Ovary (tissue), 10 donors: ENCODE results near the gene SFTPA1. TPM values are rescaled to one million over a fixed set of nuclear protein-coding genes. Genes with fewer than 3 reads are reported as not detected.
"Not testable (repeated sequence)": the region's sequence is repeated elsewhere in the genome, so short reads cannot be mapped to it uniquely, and the experiment has no call there.

ENCODE experiments used
- DNase-seq, 5 donors: peaks; one replicate each; pipeline ENCODE4 v3.0.0-alpha.2; 2019 to 2020
- H3K27ac ChIP-seq, 2 donors: fragments of 200-600 bp; one replicate each; pipeline versions ENCODE4 v1.5.1 to v1.8.0; 2019 to 2022
- H3K27me3 ChIP-seq: fragments of 200-600 bp; one replicate; pipeline ENCODE4 v1.8.0; 2022
- H3K36me3 ChIP-seq: fragments of 200-600 bp; sonication (generic); one replicate; pipeline ENCODE4 v1.5.1; 2019
- H3K4me1 ChIP-seq: one replicate; pipeline ENCODE4 v1.8.1; 2013; ENCODE audit warnings: mild to moderate bottlenecking, moderate library complexity; ENCODE audit not compliant: insufficient read depth
- H3K4me3 ChIP-seq: fragments of 200-600 bp; sonication (generic); one replicate; pipeline ENCODE4 v1.5.1; 2017
- H3K9me3 ChIP-seq, 2 donors: fragments of 200-600 bp in 1 of 2; sonication (generic) in 1 of 2; one replicate each; pipeline versions ENCODE4 v1.5.1 to v1.8.1; 2013 to 2019; ENCODE audit warnings: mild to moderate bottlenecking in 1 of 2, moderate library complexity in 1 of 2
- EP300 ChIP-seq: sonication (generic); formaldehyde crosslinking; IDR thresholded peaks from one replicate; pipeline ENCODE4 v1.6.1; 2017; ENCODE audit warnings: antibody characterized with exemption
- POLR2A ChIP-seq: fragments of 450-650 bp; IDR thresholded peaks from one replicate; pipeline ENCODE4 v1.6.1; 2017; ENCODE audit warnings: antibody characterized with exemption, mild to moderate bottlenecking, moderate library complexity
- WGBS, 3 donors: extraction: QIAGEN DNeasy Blood & Tissue Kit in 1 of 3; methylation state at CpG; one replicate each; pipeline versions ENCODE4 v1.1.5 to v1.1.7; 2013 to 2017; 5-methylcytosine and 5-hydroxymethylcytosine counted together
- intact Hi-C, 4 donors: fragments of 100-400 bp; cut with DNase I; formaldehyde crosslinking; loops; one replicate each; pipeline versions ENCODE4 v1.11.0 to v1.15.1; 2022 to 2023
- long read RNA-seq, 3 donors: library from polyadenylated mRNA in 2 of 3; unstranded in 2 of 3; transcript quantifications; one replicate each; pipeline ENCODE4 v2.0.0 and lab custom pipeline, GENCODE V29; 2021 to 2026
- polyA plus RNA-seq, 2 donors: library from polyadenylated mRNA; stranded (reverse); fragments of 200-250 nt in 1 of 2; fragments of 350-450 nt in 1 of 2; fragmentation: Illumina TruSeq in 1 of 2; extraction: RNeasy Lipid Tissue Mini Kit (QIAGEN cat#74804) in 1 of 2; gene quantifications; one replicate each; pipeline ENCODE4 v1.2.3, GENCODE V29; 2013 to 2014
- total RNA-seq, 7 donors: library from RNA; depleted of rRNA in 2 of 7; stranded (reverse); fragments of >200 nt in 2 of 7; fragmentation: NEBNext Ultra II Directional in 3 of 7; extraction: Animal tissue kit (Norgen Biotek cat#: 25700) in 3 of 7; gene quantifications; one replicate each; pipeline versions ENCODE4 v1.1.0 to v1.2.4, GENCODE V29; 2016 to 2023
- TF ChIP-seq, protein P1 (sequence below), 3 donors: fragments of 450-650 bp in 2 of 3; fragments of 200-600 bp in 1 of 3; IDR thresholded peaks; one replicate each; pipeline versions ENCODE4 v1.5.1 to v1.8.0; 2016 to 2022; ENCODE audit warnings: antibody characterized with exemption in 3 of 3, mild to moderate bottlenecking in 1 of 3
- donor health status: DM: no; HTN: no; CAD: no; lungs with moderate emphysema.
- donor health status: DM: no; HTN: no; CAD: no.
- donor health status: Bipolar disorder and iron deficiency.
- donor health status: DM: yes; HTN: yes; CAD: no.
- donor health status: DM: no; HTN: no; CAD: no.
- donor health status: DM: yes; HTN: yes; CAD: no.

SFTPA1 gene
- total RNA-seq, result 1 to 10 TPM in 2 of 7 donors, under 1 TPM in 3, not detected in 2; 0.40 to 6.6 (median 0.65) TPM
- polyA plus RNA-seq, result under 1 TPM in 1 of 2 donors, not detected in 1; 0.10 TPM
- long read RNA-seq, donor 1, result 0 reads
- long read RNA-seq, donor 2, result 0 reads
- long read RNA-seq, donor 3, result 0 reads

DNA sequence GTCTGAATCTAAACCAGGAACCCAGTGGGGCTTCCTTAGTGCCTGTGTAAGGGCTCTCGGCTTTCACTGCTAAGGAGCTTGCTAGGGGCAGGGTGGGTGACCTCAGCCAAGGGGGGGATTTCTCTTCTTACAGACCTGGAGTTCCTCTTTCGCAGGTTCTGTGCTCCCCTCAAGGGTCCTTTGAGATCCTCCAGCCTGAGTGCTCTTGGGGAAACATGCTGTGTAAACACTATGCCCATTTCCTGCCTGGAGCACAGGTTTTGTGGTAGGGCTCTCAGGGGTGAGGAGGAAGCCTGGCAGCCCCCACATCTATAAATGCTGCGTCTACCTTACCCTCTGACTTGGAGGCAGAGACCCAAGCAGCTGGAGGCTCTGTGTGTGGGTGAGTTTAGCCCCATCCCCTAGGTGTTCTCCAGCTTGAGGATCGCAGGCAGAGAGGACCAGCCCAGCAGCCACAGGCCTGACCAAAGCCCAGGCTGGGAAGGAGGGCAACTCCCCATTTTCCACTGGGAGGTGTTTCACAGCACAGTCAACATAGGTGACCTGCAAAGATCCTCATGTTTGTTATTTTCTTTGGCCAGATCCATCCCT lies at the start of gene SFTPA1:
Gene SFTPA1, plus strand, starts transcription at position 339 of the 591 bp plus-strand sequence. CDS start 887 bp downstream, outside the sequence.
- no peak for TF ChIP-seq EP300
- TF ChIP-seq, protein P1, sequence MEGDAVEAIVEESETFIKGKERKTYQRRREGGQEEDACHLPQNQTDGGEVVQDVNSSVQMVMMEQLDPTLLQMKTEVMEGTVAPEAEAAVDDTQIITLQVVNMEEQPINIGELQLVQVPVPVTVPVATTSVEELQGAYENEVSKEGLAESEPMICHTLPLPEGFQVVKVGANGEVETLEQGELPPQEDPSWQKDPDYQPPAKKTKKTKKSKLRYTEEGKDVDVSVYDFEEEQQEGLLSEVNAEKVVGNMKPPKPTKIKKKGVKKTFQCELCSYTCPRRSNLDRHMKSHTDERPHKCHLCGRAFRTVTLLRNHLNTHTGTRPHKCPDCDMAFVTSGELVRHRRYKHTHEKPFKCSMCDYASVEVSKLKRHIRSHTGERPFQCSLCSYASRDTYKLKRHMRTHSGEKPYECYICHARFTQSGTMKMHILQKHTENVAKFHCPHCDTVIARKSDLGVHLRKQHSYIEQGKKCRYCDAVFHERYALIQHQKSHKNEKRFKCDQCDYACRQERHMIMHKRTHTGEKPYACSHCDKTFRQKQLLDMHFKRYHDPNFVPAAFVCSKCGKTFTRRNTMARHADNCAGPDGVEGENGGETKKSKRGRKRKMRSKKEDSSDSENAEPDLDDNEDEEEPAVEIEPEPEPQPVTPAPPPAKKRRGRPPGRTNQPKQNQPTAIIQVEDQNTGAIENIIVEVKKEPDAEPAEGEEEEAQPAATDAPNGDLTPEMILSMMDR (IDR thresholded peaks at IDR 0.05), result no peak
- no peak for TF ChIP-seq POLR2A
- DNase-seq, result no peak
- intact Hi-C loops, result no loop called here
- Histone ChIP-seq H3K4me3 (no peak within 1 kb of the TSS), H3K36me3 (no peaks in the 10 kb centered on the region), H3K9me3 (no peaks in the 10 kb centered on the region), H3K27me3 (no peaks in the 10 kb centered on the region), H3K27ac (no peak within 1 kb of the TSS), H3K4me1 (no peaks in the 10 kb centered on the region)
- 77 to 90% (median 81%) methylated on average over 4 of the region's 4 CpGs for WGBS, 3 donors

DNA sequence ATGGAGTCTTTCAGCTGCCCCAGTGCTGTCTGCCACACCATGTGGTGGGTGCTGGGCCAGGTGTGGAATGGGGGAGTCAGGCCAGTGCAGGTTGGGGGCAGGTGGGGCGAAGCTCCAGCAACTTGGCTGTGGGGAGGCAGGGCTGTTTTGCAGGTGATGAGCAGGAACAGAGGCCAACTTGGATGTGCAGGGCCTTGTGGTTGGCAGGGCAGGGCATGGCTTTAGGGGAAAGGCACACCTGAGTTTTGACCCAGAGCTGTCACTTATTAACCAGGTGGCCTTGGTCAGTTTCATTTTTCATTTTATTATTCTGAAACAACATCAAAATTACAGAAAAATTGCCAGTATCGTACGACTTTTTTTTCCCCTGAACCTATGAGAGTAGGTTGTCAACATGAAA lies 49.5 kb upstream of the SFTPA1 start:
- intact Hi-C loops, result no loop called here
- no peak overlapping the region for H3K4me3 ChIP-seq
- H3K9me3 ChIP-seq, result no peaks in the 10 kb centered on the region
- H3K27ac ChIP-seq, result no peak overlapping the region
- TF ChIP-seq EP300, result no peak
- no peak for TF ChIP-seq POLR2A
- TF ChIP-seq, protein P1 (IDR thresholded peaks at IDR 0.05), result no peak
- 80 to 94% (median 87%) methylated on average over 3 of the region's 3 CpGs for WGBS, 3 donors
- H3K4me1 ChIP-seq, result no peaks in the 10 kb centered on the region
- no peaks in the 10 kb centered on the region for H3K27me3 ChIP-seq
- no peaks in the 10 kb centered on the region for H3K36me3 ChIP-seq
- no peak for DNase-seq

DNA sequence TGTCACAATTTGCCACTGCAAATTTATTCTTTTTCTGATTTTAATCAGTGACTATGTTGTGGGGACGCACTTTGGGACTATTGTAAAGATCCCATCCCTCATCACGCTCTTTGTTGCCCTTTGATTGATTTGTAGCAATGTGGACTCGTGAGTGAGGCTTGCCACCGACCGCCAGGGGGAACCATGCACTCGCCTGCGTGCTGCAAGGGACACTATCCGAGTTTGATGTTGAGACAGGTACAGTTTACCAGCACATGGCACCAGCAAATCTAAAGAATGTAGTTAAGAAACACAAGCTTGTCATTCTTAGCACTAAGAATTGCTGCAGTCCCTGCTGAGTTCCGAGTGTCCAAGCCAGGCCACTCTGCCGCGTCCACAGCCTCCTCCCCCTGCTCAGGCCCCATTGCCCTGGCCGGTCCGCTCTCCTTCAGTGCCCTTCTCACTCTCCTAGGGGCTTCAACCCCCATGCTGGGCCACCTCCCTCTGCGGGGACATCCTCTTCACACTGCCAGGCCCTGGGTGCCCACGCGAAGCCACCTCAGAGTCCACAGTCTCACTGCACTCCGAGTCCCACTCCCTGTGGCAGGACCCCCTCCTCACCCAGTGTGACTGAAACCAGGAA lies 48.5 kb upstream of the SFTPA1 start:
- 11 to 17% (median 12%) methylated on average over 17 of the region's 17 CpGs for WGBS, 3 donors
- no peak overlapping the region for H3K4me3 ChIP-seq
- no peaks in the 10 kb centered on the region for H3K36me3 ChIP-seq
- H3K27ac ChIP-seq, result no peak overlapping the region
- DNase-seq, result peak; percentile 21 to 61 (median 50)
- TF ChIP-seq EP300 (no peak), POLR2A (no peak)
- TF ChIP-seq, protein P1 (IDR thresholded peaks at IDR 0.05), result peak in 1 of 3 donors; percentile 21
- intact Hi-C loops, result no loop called here
- no peaks in the 10 kb centered on the region for H3K4me1 ChIP-seq
- H3K9me3 ChIP-seq, result no peaks in the 10 kb centered on the region
- H3K27me3 ChIP-seq, result no peaks in the 10 kb centered on the region

DNA sequence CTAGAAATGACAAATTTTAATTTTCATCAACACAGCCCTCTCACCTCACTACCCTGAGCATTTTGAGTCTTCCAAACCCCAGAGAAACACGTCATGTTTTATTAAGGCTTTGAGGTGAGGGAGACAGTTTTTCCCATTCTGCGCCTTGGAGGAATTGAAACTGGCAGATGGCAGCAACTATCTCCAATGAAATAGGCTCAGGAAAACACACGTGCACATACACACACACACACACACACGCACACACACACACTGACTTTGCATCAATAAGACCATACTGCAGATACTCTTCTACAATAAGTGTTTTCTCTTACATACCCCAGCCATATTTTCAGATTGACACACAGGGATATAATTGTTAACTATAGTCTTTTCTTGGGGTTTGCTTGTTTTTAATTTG lies 47.3 kb upstream of the SFTPA1 start:
- TF ChIP-seq EP300 (no peak), POLR2A (no peak)
- TF ChIP-seq, protein P1 (IDR thresholded peaks at IDR 0.05), result no peak
- Histone ChIP-seq H3K4me3 (no peak overlapping the region), H3K9me3 (no peaks in the 10 kb centered on the region), H3K4me1 (no peaks in the 10 kb centered on the region), H3K36me3 (no peaks in the 10 kb centered on the region), H3K27ac (no peak overlapping the region), H3K27me3 (no peaks in the 10 kb centered on the region)
- WGBS, 3 donors, result 54 to 81% (median 62%) methylated on average over 4 of the region's 4 CpGs
- DNase-seq, result no peak
- intact Hi-C loops, result no loop called here

DNA sequence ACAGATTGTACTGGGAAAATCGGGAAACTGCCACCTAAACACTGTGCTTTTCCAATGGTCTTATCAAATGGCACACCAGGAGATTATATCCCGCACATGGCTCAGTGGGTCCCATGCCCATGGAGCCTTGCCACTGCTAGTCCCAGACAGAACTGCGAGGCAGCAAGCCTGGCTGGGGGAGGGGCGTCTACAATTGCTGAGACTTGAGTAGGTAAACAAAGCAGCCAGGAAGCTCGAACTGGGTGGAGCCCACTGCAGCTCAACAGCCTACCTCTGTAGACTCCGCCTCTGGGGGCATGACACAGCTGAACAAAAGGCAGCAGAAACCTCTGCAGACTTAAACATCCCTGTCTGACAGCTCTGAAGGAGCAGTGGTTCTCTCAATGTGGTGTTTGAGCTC lies 40.1 kb upstream of the SFTPA1 start:
- H3K9me3 ChIP-seq, H3K36me3 ChIP-seq, intact Hi-C loops, H3K4me1 ChIP-seq, H3K27me3 ChIP-seq, DNase-seq, H3K4me3 ChIP-seq, H3K27ac ChIP-seq: not testable (repeated sequence)
- whole genome bisulfite sequencing, 3 donors, result 76 to 90% (median 77%) methylated on average over 6 of the region's 6 CpGs
